Measurements from ENCODE around the gene PRSS2. TPM values are rescaled to one million over a fixed set of nuclear protein-coding genes. Genes with fewer than 3 reads are reported as not detected.
"Not testable (repeated sequence)": the region's sequence is repeated elsewhere in the genome, so short reads cannot be mapped to it uniquely, and the experiment has no call there.

Gene PRSS2
- total RNA-seq, 1 donor from 2014 or later, result not detected

GRCh38 chr7:142754681-142755575 is 15.8 kb upstream of the PRSS2 start:
- H3K27me3 Mint-ChIP-seq (ENCODE audit: unreplicated experiment), result peaks cover 5% of the 10 kb centered on the region
- peaks cover 9% of the 10 kb centered on the region for H3K4me1 Mint-ChIP-seq (ENCODE audit: low read depth, unreplicated experiment)
- no peak for DNase-seq
- H3K36me3 Mint-ChIP-seq (ENCODE audit: unreplicated experiment), result no peaks in the 10 kb centered on the region
- no peak for TF ChIP-seq CTCF (IDR thresholded peaks at IDR 0.05; ENCODE audit: partially characterized antibody, unreplicated experiment)
- peak overlapping the region; percentile 53 for H3K27ac Mint-ChIP-seq (ENCODE audit: unreplicated experiment)
- no peak overlapping the region for H3K4me3 Mint-ChIP-seq (ENCODE audit: unreplicated experiment)
- H3K9me3 Mint-ChIP-seq (ENCODE audit: unreplicated experiment), result peaks cover 5% of the 10 kb centered on the region

GRCh38 chr7:142758312-142758711 is 12.5 kb upstream of the PRSS2 start:
- H3K36me3 Mint-ChIP-seq (ENCODE audit: unreplicated experiment); H3K9me3 Mint-ChIP-seq (ENCODE audit: unreplicated experiment); H3K4me3 Mint-ChIP-seq (ENCODE audit: unreplicated experiment); H3K27ac Mint-ChIP-seq (ENCODE audit: unreplicated experiment); DNase-seq; H3K27me3 Mint-ChIP-seq (ENCODE audit: unreplicated experiment); H3K4me1 Mint-ChIP-seq (ENCODE audit: low read depth, unreplicated experiment): not testable (repeated sequence)

GRCh38 chr7:142759433-142759832 is 11.3 kb upstream of the PRSS2 start:
- DNase-seq, result no peak
- H3K27ac Mint-ChIP-seq (ENCODE audit: unreplicated experiment), result no peak overlapping the region
- TF ChIP-seq CTCF (IDR thresholded peaks at IDR 0.05; ENCODE audit: partially characterized antibody, unreplicated experiment), result no peak
- no peak overlapping the region for H3K4me3 Mint-ChIP-seq (ENCODE audit: unreplicated experiment)
- no peaks in the 10 kb centered on the region for H3K36me3 Mint-ChIP-seq (ENCODE audit: unreplicated experiment)
- peaks cover 4% of the 10 kb centered on the region for H3K27me3 Mint-ChIP-seq (ENCODE audit: unreplicated experiment)
- H3K9me3 Mint-ChIP-seq (ENCODE audit: unreplicated experiment), result peaks cover 4% of the 10 kb centered on the region
- H3K4me1 Mint-ChIP-seq (ENCODE audit: low read depth, unreplicated experiment), result peaks cover 4% of the 10 kb centered on the region

GRCh38 chr7:142760071-142760642 is 10.6 kb upstream of the PRSS2 start:
- Mint-ChIP-seq H3K27me3 (ENCODE audit: unreplicated experiment) (peaks cover 3% of the 10 kb centered on the region), H3K9me3 (ENCODE audit: unreplicated experiment) (no peaks in the 10 kb centered on the region), H3K4me1 (ENCODE audit: low read depth, unreplicated experiment) (no peaks in the 10 kb centered on the region), H3K4me3 (ENCODE audit: unreplicated experiment) (no peak overlapping the region), H3K27ac (ENCODE audit: unreplicated experiment) (no peak overlapping the region), H3K36me3 (ENCODE audit: unreplicated experiment) (no peaks in the 10 kb centered on the region)
- no peak for DNase-seq
- TF ChIP-seq CTCF (IDR thresholded peaks at IDR 0.05; ENCODE audit: partially characterized antibody, unreplicated experiment), result no peak

GRCh38 chr7:142761606-142762005 is 9.2 kb upstream of the PRSS2 start:
- H3K27ac Mint-ChIP-seq (ENCODE audit: unreplicated experiment); H3K27me3 Mint-ChIP-seq (ENCODE audit: unreplicated experiment); H3K9me3 Mint-ChIP-seq (ENCODE audit: unreplicated experiment); H3K4me3 Mint-ChIP-seq (ENCODE audit: unreplicated experiment); H3K36me3 Mint-ChIP-seq (ENCODE audit: unreplicated experiment); H3K4me1 Mint-ChIP-seq (ENCODE audit: low read depth, unreplicated experiment); DNase-seq: not testable (repeated sequence)

GRCh38 chr7:142762104-142762503 is 8.7 kb upstream of the PRSS2 start:
- Mint-ChIP-seq H3K4me1 (ENCODE audit: low read depth, unreplicated experiment) (no peaks in the 10 kb centered on the region), H3K4me3 (ENCODE audit: unreplicated experiment) (no peak overlapping the region), H3K27ac (ENCODE audit: unreplicated experiment) (no peak overlapping the region), H3K9me3 (ENCODE audit: unreplicated experiment) (no peaks in the 10 kb centered on the region), H3K27me3 (ENCODE audit: unreplicated experiment) (peaks cover 1% of the 10 kb centered on the region), H3K36me3 (ENCODE audit: unreplicated experiment) (no peaks in the 10 kb centered on the region)
- TF ChIP-seq CTCF (IDR thresholded peaks at IDR 0.05; ENCODE audit: partially characterized antibody, unreplicated experiment), result no peak
- DNase-seq, result no peak
